Measurements from ENCODE around the gene FNTB. TPM values are rescaled to one million over a fixed set of nuclear protein-coding genes. Genes with fewer than 3 reads are reported as not detected.

FNTB gene
- total and polyA plus RNA-seq, 2 of the 13 experiments (the other 11 are each of a cell fraction or from before 2014, with no cell fraction given): 23.6 to 28.5 TPM

DNA sequence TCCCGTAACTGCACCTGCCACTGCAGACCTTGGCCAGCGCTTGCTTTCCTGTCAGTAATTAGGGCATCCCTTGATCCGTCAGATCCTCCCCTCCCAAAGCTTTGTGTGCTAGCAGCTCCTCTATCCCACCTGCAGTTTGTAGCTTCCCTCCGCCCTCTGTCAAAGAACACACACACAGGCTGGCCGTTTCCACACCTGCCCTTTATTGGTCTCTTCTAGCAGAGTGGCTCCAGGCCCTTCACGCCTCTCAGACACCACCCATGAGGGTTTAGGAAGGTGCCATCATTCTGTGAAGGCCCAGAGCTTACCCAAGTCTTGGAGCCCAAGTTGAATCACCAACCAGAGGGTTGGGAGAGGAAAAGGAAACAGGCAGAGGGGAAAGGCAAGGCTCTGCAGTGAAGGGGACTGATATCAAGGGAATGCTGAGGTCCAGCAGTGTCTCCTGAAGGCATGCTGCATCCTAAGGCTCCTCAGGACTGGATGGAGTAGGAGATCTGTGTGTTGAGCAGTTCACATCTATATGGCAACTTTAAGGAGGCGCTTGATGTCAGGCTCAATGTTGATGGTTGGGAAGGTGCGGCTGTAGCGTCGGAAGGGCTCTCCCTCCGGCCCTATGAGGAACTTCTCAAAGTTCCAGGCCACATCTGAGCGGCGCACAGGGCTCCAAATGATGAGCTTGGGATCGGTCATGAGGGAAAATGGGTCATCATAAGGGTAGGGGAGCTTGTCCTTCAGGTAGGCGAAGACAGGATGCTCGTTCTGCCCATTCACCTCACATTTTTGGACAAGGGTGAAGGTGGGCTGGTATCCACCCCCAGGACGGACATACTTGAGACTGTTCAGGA is 47.5 kb upstream of the FNTB start (continued):
- TF ChIP-seq FOXC1 (CRISPR knock-in tag; IDR thresholded peaks at IDR 0.05; ENCODE audit: borderline replicate concordance) (no peak), KLF16 (CRISPR knock-in tag; IDR thresholded peaks at IDR 0.05) (no peak), SRSF1 (optimal IDR thresholded peaks at IDR 0.05; ENCODE audit: low read depth, low read length) (no peak), ZFAT (CRISPR knock-in tag; conservative IDR thresholded peaks at IDR 0.05) (no peak), ZNF879 (CRISPR knock-in tag; IDR thresholded peaks at IDR 0.05) (no peak), ESRRA (CRISPR knock-in tag; IDR thresholded peaks at IDR 0.05; ENCODE audit: low read depth) (no peak), ZC3H4 (CRISPR knock-in tag; IDR thresholded peaks at IDR 0.05; ENCODE audit: borderline replicate concordance) (0 out of 2 replicates have a peak, but pooled peaks have one; percentile 33), CCAR2 (optimal IDR thresholded peaks at IDR 0.05; ENCODE audit: low read depth, low read length) (peak; percentile 50), NFE2L2 (IDR thresholded peaks at IDR 0.05; ENCODE audit: low read length) (no peak), ZMAT3 (CRISPR knock-in tag; conservative IDR thresholded peaks at IDR 0.05) (no peak), ZNF569 (CRISPR knock-in tag; IDR thresholded peaks at IDR 0.05; ENCODE audit: borderline replicate concordance) (no peak), IRF2 (CRISPR knock-in tag; IDR thresholded peaks at IDR 0.05) (no peak), NFIC (IDR thresholded peaks at IDR 0.05; ENCODE audit: low read length) (no peak), MEIS2 (CRISPR knock-in tag; IDR thresholded peaks at IDR 0.05) (no peak)
- TF ChIP-seq, protein P1, sequence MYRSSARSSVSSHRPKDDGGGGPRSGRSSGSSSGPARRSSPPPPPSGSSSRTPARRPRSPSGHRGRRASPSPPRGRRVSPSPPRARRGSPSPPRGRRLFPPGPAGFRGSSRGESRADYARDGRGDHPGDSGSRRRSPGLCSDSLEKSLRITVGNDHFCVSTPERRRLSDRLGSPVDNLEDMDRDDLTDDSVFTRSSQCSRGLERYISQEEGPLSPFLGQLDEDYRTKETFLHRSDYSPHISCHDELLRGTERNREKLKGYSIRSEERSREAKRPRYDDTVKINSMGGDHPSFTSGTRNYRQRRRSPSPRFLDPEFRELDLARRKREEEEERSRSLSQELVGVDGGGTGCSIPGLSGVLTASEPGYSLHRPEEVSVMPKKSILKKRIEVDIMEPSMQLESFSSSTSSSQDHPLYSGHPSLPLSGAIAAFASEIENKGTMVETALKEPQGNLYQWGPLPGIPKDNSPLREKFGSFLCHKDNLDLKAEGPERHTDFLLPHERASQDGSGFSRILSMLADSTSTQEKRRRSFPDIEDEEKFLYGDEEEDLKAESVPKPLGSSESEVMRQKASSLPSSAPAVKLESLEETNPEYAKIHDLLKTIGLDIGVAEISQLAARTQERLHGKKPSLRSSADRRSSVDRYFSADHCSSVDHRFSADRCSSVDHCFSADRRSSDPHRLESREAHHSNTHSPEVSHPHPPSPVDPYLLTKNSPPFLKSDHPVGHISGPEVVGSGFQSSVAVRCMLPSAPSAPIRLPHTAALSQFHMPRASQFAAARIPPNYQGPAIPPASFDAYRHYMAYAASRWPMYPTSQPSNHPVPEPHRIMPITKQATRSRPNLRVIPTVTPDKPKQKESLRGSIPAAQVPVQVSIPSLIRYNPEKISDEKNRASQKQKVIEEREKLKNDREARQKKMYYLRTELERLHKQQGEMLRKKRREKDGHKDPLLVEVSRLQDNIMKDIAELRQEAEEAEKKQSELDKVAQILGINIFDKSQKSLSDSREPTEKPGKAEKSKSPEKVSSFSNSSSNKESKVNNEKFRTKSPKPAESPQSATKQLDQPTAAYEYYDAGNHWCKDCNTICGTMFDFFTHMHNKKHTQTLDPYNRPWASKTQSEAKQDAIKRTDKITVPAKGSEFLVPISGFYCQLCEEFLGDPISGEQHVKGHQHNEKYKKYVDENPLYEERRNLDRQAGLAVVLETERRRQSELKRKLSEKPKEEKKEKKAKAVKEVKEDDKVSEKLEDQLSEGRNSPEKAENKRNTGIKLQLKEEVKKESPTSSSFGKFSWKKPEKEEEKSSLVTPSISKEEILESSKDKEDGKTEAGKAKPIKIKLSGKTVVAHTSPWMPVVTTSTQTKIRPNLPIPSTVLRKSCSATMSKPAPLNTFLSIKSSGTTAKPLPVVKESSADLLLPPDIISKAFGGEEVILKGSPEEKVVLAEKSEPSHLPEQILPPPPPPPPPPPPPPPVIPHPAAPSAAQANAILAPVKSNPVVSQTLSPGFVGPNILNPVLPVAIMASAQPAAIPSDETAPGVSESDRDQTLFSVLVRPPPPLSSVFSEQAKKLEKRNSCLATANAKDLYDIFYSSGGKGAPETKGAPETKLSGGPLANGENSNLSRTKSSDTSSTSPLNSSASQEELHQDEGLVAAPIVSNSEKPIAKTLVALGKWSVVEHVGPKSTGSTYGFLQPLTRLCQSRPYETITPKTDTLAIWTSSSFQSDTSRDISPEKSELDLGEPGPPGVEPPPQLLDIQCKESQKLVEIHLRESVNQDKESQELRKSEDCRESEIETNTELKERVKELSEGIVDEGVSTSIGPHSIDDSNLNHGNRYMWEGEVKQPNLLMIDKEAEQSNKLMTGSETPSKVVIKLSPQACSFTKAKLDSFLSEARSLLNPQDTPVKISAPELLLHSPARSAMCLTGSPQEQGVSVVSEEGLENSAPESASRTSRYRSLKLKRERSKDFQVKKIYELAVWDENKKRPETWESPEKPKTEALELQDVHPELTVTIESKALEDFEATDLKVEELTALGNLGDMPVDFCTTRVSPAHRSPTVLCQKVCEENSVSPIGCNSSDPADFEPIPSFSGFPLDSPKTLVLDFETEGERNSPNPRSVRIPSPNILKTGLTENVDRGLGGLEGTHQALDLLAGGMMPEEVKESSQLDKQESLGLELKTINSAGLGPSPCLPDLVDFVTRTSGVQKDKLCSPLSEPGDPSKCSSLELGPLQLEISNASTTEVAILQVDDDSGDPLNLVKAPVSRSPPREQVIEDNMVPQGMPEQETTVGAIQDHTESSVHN (CRISPR knock-in tag; IDR thresholded peaks at IDR 0.05): no peak
- TF ChIP-seq, protein P2, sequence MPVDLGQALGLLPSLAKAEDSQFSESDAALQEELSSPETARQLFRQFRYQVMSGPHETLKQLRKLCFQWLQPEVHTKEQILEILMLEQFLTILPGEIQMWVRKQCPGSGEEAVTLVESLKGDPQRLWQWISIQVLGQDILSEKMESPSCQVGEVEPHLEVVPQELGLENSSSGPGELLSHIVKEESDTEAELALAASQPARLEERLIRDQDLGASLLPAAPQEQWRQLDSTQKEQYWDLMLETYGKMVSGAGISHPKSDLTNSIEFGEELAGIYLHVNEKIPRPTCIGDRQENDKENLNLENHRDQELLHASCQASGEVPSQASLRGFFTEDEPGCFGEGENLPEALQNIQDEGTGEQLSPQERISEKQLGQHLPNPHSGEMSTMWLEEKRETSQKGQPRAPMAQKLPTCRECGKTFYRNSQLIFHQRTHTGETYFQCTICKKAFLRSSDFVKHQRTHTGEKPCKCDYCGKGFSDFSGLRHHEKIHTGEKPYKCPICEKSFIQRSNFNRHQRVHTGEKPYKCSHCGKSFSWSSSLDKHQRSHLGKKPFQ (CRISPR knock-in tag; IDR thresholded peaks at IDR 0.05; ENCODE audit: insufficient replicate concordance): no peak
- TF ChIP-seq, protein P3, sequence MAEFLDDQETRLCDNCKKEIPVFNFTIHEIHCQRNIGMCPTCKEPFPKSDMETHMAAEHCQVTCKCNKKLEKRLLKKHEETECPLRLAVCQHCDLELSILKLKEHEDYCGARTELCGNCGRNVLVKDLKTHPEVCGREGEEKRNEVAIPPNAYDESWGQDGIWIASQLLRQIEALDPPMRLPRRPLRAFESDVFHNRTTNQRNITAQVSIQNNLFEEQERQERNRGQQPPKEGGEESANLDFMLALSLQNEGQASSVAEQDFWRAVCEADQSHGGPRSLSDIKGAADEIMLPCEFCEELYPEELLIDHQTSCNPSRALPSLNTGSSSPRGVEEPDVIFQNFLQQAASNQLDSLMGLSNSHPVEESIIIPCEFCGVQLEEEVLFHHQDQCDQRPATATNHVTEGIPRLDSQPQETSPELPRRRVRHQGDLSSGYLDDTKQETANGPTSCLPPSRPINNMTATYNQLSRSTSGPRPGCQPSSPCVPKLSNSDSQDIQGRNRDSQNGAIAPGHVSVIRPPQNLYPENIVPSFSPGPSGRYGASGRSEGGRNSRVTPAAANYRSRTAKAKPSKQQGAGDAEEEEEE (CRISPR knock-in tag; IDR thresholded peaks at IDR 0.05; ENCODE audit: borderline replicate concordance): no peak
